Adrenal gland (tissue), 12 donors: Measurements from ENCODE around the gene NYAP2. TPM values are rescaled to one million over a fixed set of nuclear protein-coding genes. Genes with fewer than 3 reads are reported as not detected.

Experiments
- DNase-seq, 7 donors: peaks; one replicate each; pipeline ENCODE4 v3.0.0-alpha.2; 2019 to 2020
- H3K27ac ChIP-seq, 5 donors: fragments of 200-600 bp; sonication (generic) in 4 of 5; 1 replicate in 3 of 5; 2 replicates in 2 of 5; pipeline versions ENCODE4 v1.5.1 to v1.8.0; 2016 to 2020; ENCODE audit warnings: mild to moderate bottlenecking in 1 of 5
- H3K27me3 ChIP-seq: fragments of 200-600 bp; 2 replicates; pipeline ENCODE4 v1.8.0; 2021
- H3K36me3 ChIP-seq, 2 donors: fragments of 200-600 bp; replicated peaks in 1 of 2; 1 replicate in 1 of 2; 2 replicates in 1 of 2; pipeline versions ENCODE4 v1.5.1 to v1.8.0; 2018 to 2022
- H3K4me1 ChIP-seq, 2 donors: fragments of 200-600 bp; replicated peaks in 1 of 2; 1 replicate in 1 of 2; 2 replicates in 1 of 2; pipeline versions ENCODE4 v1.5.1 to v1.8.0; 2018 to 2021
- H3K4me3 ChIP-seq, 4 donors: fragments of 200-600 bp; sonication (generic) in 3 of 4; one replicate each; pipeline ENCODE4 v1.5.1; 2016 to 2018
- H3K9me3 ChIP-seq, 3 donors: fragments of 200-600 bp; sonication (generic) in 1 of 3; replicated peaks in 1 of 3; 1 replicate in 2 of 3; 2 replicates in 1 of 3; pipeline versions ENCODE4 v1.5.1 to v1.8.0; 2016 to 2021
- CTCF ChIP-seq, 6 experiments: fragments of 450-650 bp in 4 of 6; fragments of 200-600 bp in 2 of 6; sonication (generic) in 1 of 6; IDR thresholded peaks; 1 replicate in 5 of 6; 2 replicates in 1 of 6; pipeline versions ENCODE4 v1.5.1 to v1.8.0; 2016 to 2021; ENCODE audit warnings: antibody characterized with exemption in 6 of 6, mild to moderate bottlenecking in 2 of 6, moderate library complexity in 1 of 6
- POLR2A ChIP-seq, 2 donors: fragments of 450-650 bp; IDR thresholded peaks; one replicate each; pipeline ENCODE4 v1.6.1; 2017; ENCODE audit warnings: antibody characterized with exemption in 2 of 2, mild to moderate bottlenecking in 2 of 2, moderate library complexity in 1 of 2
- WGBS, 4 donors: extraction: QIAGEN DNeasy Blood & Tissue Kit in 2 of 4; methylation state at CpG; one replicate each; pipeline versions ENCODE4 v1.1.5 to v1.1.7; 2013 to 2017; 5-methylcytosine and 5-hydroxymethylcytosine counted together
- intact Hi-C, 2 donors: fragments of 100-400 bp; cut with DNase I; formaldehyde crosslinking; loops; one replicate each; pipeline versions ENCODE4 v1.14.1 to v1.15.0; 2022 to 2023
- polyA plus RNA-seq, 3 donors: library from polyadenylated mRNA; stranded (reverse); fragments of 200-250 nt in 2 of 3; fragments of 350-450 nt in 1 of 3; fragmentation: Illumina TruSeq in 1 of 3; extraction: RNeasy Lipid Tissue Mini Kit (QIAGEN cat#74804) in 1 of 3; gene quantifications; one replicate each; pipeline ENCODE4 v1.2.3, GENCODE V29; 2013 to 2014
- total RNA-seq, 9 donors: library from RNA; depleted of rRNA in 4 of 9; stranded (reverse); fragments of >200 nt in 4 of 9; fragments of 120-200 nt in 1 of 9; fragmentation: NEBNext Ultra II Directional in 1 of 9; extraction: Animal tissue kit (Norgen Biotek cat#: 25700) in 1 of 9; gene quantifications; one replicate each; pipeline versions ENCODE4 v1.1.0 to v1.2.4, GENCODE V29; 2013 to 2023
- donor health status: healthy with polysubstance abuse.
- donor health status: Bipolar disorder and iron deficiency.
- donor health status: DM: yes; HTN: yes; CAD: no.
- donor health status: DM: no; HTN: no; CAD: no.
- donor health status: DM: no; HTN: no; CAD: no.
- donor health status: DM: yes; HTN: yes; CAD: no.

The NYAP2 gene
- total and polyA plus RNA-seq, 12 donors, result under 0.01 to 0.67 (median 0.11) TPM; not detected in 3

- WGBS, 4 donors, result 70 to 85% (median 77%) methylated on average over 7 to 9 of the region's 9 CpGs
- Histone ChIP-seq H3K4me3 (no peak overlapping the region), H3K4me1 (no peaks in the 10 kb centered on the region), H3K27me3 (no peaks in the 10 kb centered on the region), H3K9me3 (no peaks in the 10 kb centered on the region), H3K27ac (no peak overlapping the region), H3K36me3 (no peaks in the 10 kb centered on the region)
- no peak for DNase-seq
- TF ChIP-seq CTCF (IDR thresholded peaks at IDR 0.05) (no peak), POLR2A (IDR thresholded peaks at IDR 0.05) (no peak)
- intact Hi-C loops, result no loop called here
Measured at GRCh38 chr2:225512876-225513540, 113.5 kb downstream of the NYAP2 start.

GRCh38 chr2:225515033-225515432, 115.5 kb downstream of the NYAP2 start:
- no peaks in the 10 kb centered on the region for H3K9me3 ChIP-seq
- H3K27me3 ChIP-seq, result no peaks in the 10 kb centered on the region
- no peak overlapping the region for H3K4me3 ChIP-seq
- H3K4me1 ChIP-seq, result no peaks in the 10 kb centered on the region
- TF ChIP-seq POLR2A (IDR thresholded peaks at IDR 0.05) (no peak), CTCF (IDR thresholded peaks at IDR 0.05) (no peak)
- intact Hi-C loops, result no loop called here
- DNase-seq, result no peak
- no peaks in the 10 kb centered on the region for H3K36me3 ChIP-seq
- H3K27ac ChIP-seq, result no peak overlapping the region

- no peaks in the 10 kb centered on the region for H3K9me3 ChIP-seq
- TF ChIP-seq CTCF (IDR thresholded peaks at IDR 0.05), result no peak
- TF ChIP-seq POLR2A (IDR thresholded peaks at IDR 0.05), result no peak
- no peak for DNase-seq
- H3K27me3 ChIP-seq, result no peaks in the 10 kb centered on the region
- 80 to 89% (median 85%) methylated on average over 4 of the region's 4 CpGs for WGBS, 4 donors
- H3K36me3 ChIP-seq, result no peaks in the 10 kb centered on the region
- H3K4me1 ChIP-seq, result no peaks in the 10 kb centered on the region
- H3K4me3 ChIP-seq, result no peak overlapping the region
- H3K27ac ChIP-seq, result no peak overlapping the region
- intact Hi-C loops, result no loop called here
Measured at GRCh38 chr2:225526760-225527390, 127.4 kb downstream of the NYAP2 start.

GRCh38 chr2:225531559-225531958, 132.0 kb downstream of the NYAP2 start:
- intact Hi-C loops, result no loop called here
- H3K9me3 ChIP-seq, result no peaks in the 10 kb centered on the region
- H3K4me1 ChIP-seq, result no peaks in the 10 kb centered on the region
- no peaks in the 10 kb centered on the region for H3K36me3 ChIP-seq
- no peak for TF ChIP-seq CTCF (IDR thresholded peaks at IDR 0.05)
- no peak for DNase-seq
- H3K27me3 ChIP-seq, result no peaks in the 10 kb centered on the region
- no peak overlapping the region for H3K4me3 ChIP-seq
- WGBS, 4 donors, result 44 to 66% (median 56%) methylated on average over 3 of the region's 3 CpGs
- H3K27ac ChIP-seq, result no peak overlapping the region
